ENCODE measurements around the gene SDCCAG8. TPM values are rescaled to one million over a fixed set of nuclear protein-coding genes. Genes with fewer than 3 reads are reported as not detected.

Gene SDCCAG8
- total and polyA plus RNA-seq, 5 experiments from 2014 or later: 26.1 to 43.5 (median 32.1) TPM

GRCh38 chr1:243428617-243429342, 172.9 kb downstream of the SDCCAG8 start:
- Mint-ChIP-seq H3K27ac (no peak overlapping the region), H3K27me3 (no peaks in the 10 kb centered on the region), H3K9me3 (no peaks in the 10 kb centered on the region), H3K4me1 (peaks cover 0 to 6% (median 0%) of the 10 kb centered on the region in 4 donors), H3K4me3 (no peak overlapping the region), H3K36me3 (peaks cover 4 to 58% (median 38%) of the 10 kb centered on the region in 3 donors)
- ATAC-seq (no peak), DNase-seq (no peak)
- POLR2A ChIA-PET: no interaction called here

GRCh38 chr1:243431591-243431990, 175.8 kb downstream of the SDCCAG8 start:
- Mint-ChIP-seq H3K27me3 (no peaks in the 10 kb centered on the region), H3K4me3 (no peak overlapping the region), H3K36me3 (peaks cover 4 to 49% (median 38%) of the 10 kb centered on the region in 3 donors), H3K27ac (no peak overlapping the region), H3K9me3 (no peaks in the 10 kb centered on the region), H3K4me1 (peaks cover 0 to 6% (median 0%) of the 10 kb centered on the region in 4 donors)
- no peak for DNase-seq
- POLR2A ChIA-PET: no interaction called here
- ATAC-seq: no peak

- POLR2A ChIA-PET: no interaction called here
- no peak overlapping the region for H3K4me3 Mint-ChIP-seq
- H3K36me3 Mint-ChIP-seq: peaks cover 4 to 46% (median 34%) of the 10 kb centered on the region in 3 donors
- ATAC-seq (no peak), DNase-seq (no peak)
- H3K27ac Mint-ChIP-seq: no peak overlapping the region
- H3K4me1 Mint-ChIP-seq: peaks cover 0 to 6% (median 0%) of the 10 kb centered on the region in 4 donors
- no peaks in the 10 kb centered on the region for H3K9me3 Mint-ChIP-seq
- H3K27me3 Mint-ChIP-seq: no peaks in the 10 kb centered on the region
These were observed 176.3 kb downstream of the SDCCAG8 start for GRCh38 chr1:243432136-243432535.

GRCh38 chr1:243433737-243434370, 178.0 kb downstream of the SDCCAG8 start:
- H3K4me1 Mint-ChIP-seq: peaks cover 0 to 6% (median 0%) of the 10 kb centered on the region in 4 donors
- ATAC-seq: no peak
- DNase-seq: no peak
- peaks cover 7 to 42% (median 29%) of the 10 kb centered on the region in 3 donors for H3K36me3 Mint-ChIP-seq
- H3K9me3 Mint-ChIP-seq: no peaks in the 10 kb centered on the region
- POLR2A ChIA-PET: no interaction called here
- H3K27ac Mint-ChIP-seq: no peak overlapping the region
- H3K4me3 Mint-ChIP-seq: no peak overlapping the region
- H3K27me3 Mint-ChIP-seq: no peaks in the 10 kb centered on the region

- no peaks in the 10 kb centered on the region for H3K9me3 Mint-ChIP-seq
- ATAC-seq (no peak), DNase-seq (no peak)
- no peak overlapping the region for H3K4me3 Mint-ChIP-seq
- H3K27me3 Mint-ChIP-seq: no peaks in the 10 kb centered on the region
- peaks cover 8 to 40% (median 25%) of the 10 kb centered on the region in 3 donors for H3K36me3 Mint-ChIP-seq
- peaks cover 0 to 6% (median 0%) of the 10 kb centered on the region in 4 donors for H3K4me1 Mint-ChIP-seq
- POLR2A ChIA-PET: no interaction called here
- H3K27ac Mint-ChIP-seq: no peak overlapping the region
These were observed 178.8 kb downstream of the SDCCAG8 start for GRCh38 chr1:243434594-243434993.

GRCh38 chr1:243435836-243436235, 180.0 kb downstream of the SDCCAG8 start:
- Mint-ChIP-seq H3K36me3 (peaks cover 4 to 28% (median 19%) of the 10 kb centered on the region in 3 donors), H3K27ac (no peak overlapping the region), H3K27me3 (no peaks in the 10 kb centered on the region), H3K9me3 (no peaks in the 10 kb centered on the region), H3K4me1 (peaks cover 0 to 3% (median 0%) of the 10 kb centered on the region in 4 donors), H3K4me3 (no peak overlapping the region)
- DNase-seq (no peak), ATAC-seq (no peak)
- POLR2A ChIA-PET: no interaction called here

GRCh38 chr1:243438146-243438545, 182.3 kb downstream of the SDCCAG8 start:
- no peak for DNase-seq
- H3K36me3 Mint-ChIP-seq: peaks cover 4 to 20% (median 18%) of the 10 kb centered on the region in 3 donors
- no peaks in the 10 kb centered on the region for H3K27me3 Mint-ChIP-seq
- no peak for ATAC-seq
- peaks cover 0 to 2% (median under 1%) of the 10 kb centered on the region in 4 donors for H3K4me1 Mint-ChIP-seq
- POLR2A ChIA-PET: no interaction called here
- H3K9me3 Mint-ChIP-seq: no peaks in the 10 kb centered on the region
- H3K27ac Mint-ChIP-seq: no peak overlapping the region
- no peak overlapping the region for H3K4me3 Mint-ChIP-seq

- no peak overlapping the region for H3K27ac Mint-ChIP-seq
- H3K4me3 Mint-ChIP-seq: no peak overlapping the region
- POLR2A ChIA-PET: no interaction called here
- DNase-seq: no peak
- peaks cover 4 to 18% (median 16%) of the 10 kb centered on the region in 3 donors for H3K36me3 Mint-ChIP-seq
- ATAC-seq: no peak
- H3K4me1 Mint-ChIP-seq: peaks cover 0 to 4% (median 2%) of the 10 kb centered on the region in 4 donors
- no peaks in the 10 kb centered on the region for H3K27me3 Mint-ChIP-seq
- H3K9me3 Mint-ChIP-seq: no peaks in the 10 kb centered on the region
These were observed 183.0 kb downstream of the SDCCAG8 start for GRCh38 chr1:243438815-243439214.

- ATAC-seq (no peak), DNase-seq (no peak)
- H3K36me3 Mint-ChIP-seq: peaks cover 4 to 24% (median 19%) of the 10 kb centered on the region in 3 donors
- no peak overlapping the region for H3K4me3 Mint-ChIP-seq
- no peak overlapping the region for H3K27ac Mint-ChIP-seq
- H3K9me3 Mint-ChIP-seq: no peaks in the 10 kb centered on the region
- no peaks in the 10 kb centered on the region for H3K27me3 Mint-ChIP-seq
- H3K4me1 Mint-ChIP-seq: peaks cover 0 to 4% (median 2%) of the 10 kb centered on the region in 4 donors
- POLR2A ChIA-PET: no interaction called here
These were observed 184.6 kb downstream of the SDCCAG8 start for GRCh38 chr1:243440406-243440805.

- peaks cover 4 to 29% (median 22%) of the 10 kb centered on the region in 3 donors for H3K36me3 Mint-ChIP-seq
- no peak for ATAC-seq
- H3K9me3 Mint-ChIP-seq: no peaks in the 10 kb centered on the region
- H3K4me3 Mint-ChIP-seq: no peak overlapping the region
- DNase-seq: no peak
- no peaks in the 10 kb centered on the region for H3K27me3 Mint-ChIP-seq
- POLR2A ChIA-PET: no interaction called here
- H3K4me1 Mint-ChIP-seq: peaks cover 0 to 4% (median 2%) of the 10 kb centered on the region in 4 donors
- H3K27ac Mint-ChIP-seq: no peak overlapping the region
These were observed 185.8 kb downstream of the SDCCAG8 start for GRCh38 chr1:243441601-243442000.

GRCh38 chr1:243443557-243443956, 187.7 kb downstream of the SDCCAG8 start:
- peaks cover 0 to 17% (median 3%) of the 10 kb centered on the region in 4 donors for H3K4me1 Mint-ChIP-seq
- DNase-seq (no peak), ATAC-seq (no peak)
- H3K4me3 Mint-ChIP-seq: peak overlapping the region in 1 of 10 donors; percentile 5
- no peaks in the 10 kb centered on the region for H3K27me3 Mint-ChIP-seq
- POLR2A ChIA-PET: no interaction called here
- H3K9me3 Mint-ChIP-seq: no peaks in the 10 kb centered on the region
- peak overlapping the region in 1 of 10 donors; percentile 18 for H3K27ac Mint-ChIP-seq
- H3K36me3 Mint-ChIP-seq: peaks cover 4 to 18% (median 17%) of the 10 kb centered on the region in 3 donors

GRCh38 chr1:243447347-243447746, 191.5 kb downstream of the SDCCAG8 start:
- H3K9me3 Mint-ChIP-seq: no peaks in the 10 kb centered on the region
- no peak overlapping the region for H3K4me3 Mint-ChIP-seq
- no peak for ATAC-seq
- H3K4me1 Mint-ChIP-seq: peaks cover 0 to 24% (median 3%) of the 10 kb centered on the region in 4 donors
- DNase-seq: no peak
- peaks cover 0 to 24% (median 18%) of the 10 kb centered on the region in 3 donors for H3K36me3 Mint-ChIP-seq
- POLR2A ChIA-PET: no interaction called here
- H3K27ac Mint-ChIP-seq: no peak overlapping the region
- no peaks in the 10 kb centered on the region for H3K27me3 Mint-ChIP-seq

- H3K27me3 Mint-ChIP-seq: no peaks in the 10 kb centered on the region
- POLR2A ChIA-PET: no interaction called here
- H3K27ac Mint-ChIP-seq: no peak overlapping the region
These were observed 192.0 kb downstream of the SDCCAG8 start for GRCh38 chr1:243447844-243448243.

More at GRCh38 chr1:243447844-243448243, 192.0 kb downstream of the SDCCAG8 start:
- H3K9me3 Mint-ChIP-seq: no peaks in the 10 kb centered on the region
- ATAC-seq: no peak
- DNase-seq: no peak
- H3K36me3 Mint-ChIP-seq: peaks cover 0 to 25% (median 18%) of the 10 kb centered on the region in 3 donors
- H3K4me3 Mint-ChIP-seq: no peak overlapping the region
- peaks cover 0 to 24% (median 3%) of the 10 kb centered on the region in 4 donors for H3K4me1 Mint-ChIP-seq
